RWPE2 (cell line): ENCODE measurements around the gene KCNMA1.

Experiments used
- ATAC-seq: fragments of 200-7000 bp; cut with Tn5 transposase; 3 replicates; pipeline ENCODE4 v1.9.1; 2021; ENCODE audit warnings: low read depth
- DNase-seq: peaks from one replicate; pipeline ENCODE4 v3.0.0-alpha.2; 2020; ENCODE audit warnings: low spot score
- H3K27ac ChIP-seq: fragments of 450-650 bp; 2 replicates; pipeline ENCODE4 v1.5.1; 2017; ENCODE audit warnings: mild to moderate bottlenecking; ENCODE audit not compliant: poor library complexity, severe bottlenecking
- H3K27me3 ChIP-seq: fragments of 250-450 bp; sonication (Bioruptor Pico); 2 replicates; pipeline ENCODE4 v1.5.1; 2021; ENCODE audit warnings: mild to moderate bottlenecking, moderate library complexity; ENCODE audit not compliant: insufficient read depth, poor library complexity, severe bottlenecking
- H3K36me3 ChIP-seq: fragments of 250-450 bp; sonication (Bioruptor Pico); 2 replicates; pipeline ENCODE4 v1.5.1; 2020; ENCODE audit warnings: low read depth, mild to moderate bottlenecking, moderate library complexity
- H3K4me1 ChIP-seq: fragments of 250-450 bp; sonication (Bioruptor Pico); 2 replicates; pipeline ENCODE4 v1.5.1; 2021; ENCODE audit warnings: mild to moderate bottlenecking, moderate library complexity; ENCODE audit not compliant: insufficient read depth, poor library complexity, severe bottlenecking
- H3K4me3 ChIP-seq: fragments of 250-450 bp; sonication (Bioruptor Pico); 2 replicates; pipeline ENCODE4 v1.5.1; 2021; ENCODE audit warnings: mild to moderate bottlenecking, moderate library complexity; ENCODE audit not compliant: severe bottlenecking
- H3K9me3 ChIP-seq: fragments of 250-450 bp; sonication (Bioruptor Pico); 2 replicates; pipeline ENCODE4 v1.5.1; 2021; ENCODE audit warnings: mild to moderate bottlenecking, moderate library complexity; ENCODE audit not compliant: severe bottlenecking
- CTCF ChIP-seq: fragments of 450-650 bp; IDR thresholded peaks from one replicate; pipeline ENCODE4 v1.5.1; 2017; ENCODE audit warnings: mild to moderate bottlenecking, moderate library complexity; ENCODE audit not compliant: poor library complexity, severe bottlenecking

Gene KCNMA1

GRCh38 chr10:77670817-77671443, 33.3 kb upstream of the KCNMA1 start:
- no peaks in the 10 kb centered on the region for H3K9me3 ChIP-seq
- no peak overlapping the region for H3K4me3 ChIP-seq
- ATAC-seq (no peak), DNase-seq (no peak)
- no peaks in the 10 kb centered on the region for H3K4me1 ChIP-seq
- no peaks in the 10 kb centered on the region for H3K36me3 ChIP-seq
- no peak overlapping the region for H3K27ac ChIP-seq
- H3K27me3 ChIP-seq: no peaks in the 10 kb centered on the region
- TF ChIP-seq CTCF: no peak

GRCh38 chr10:77669892-77670291, 32.3 kb upstream of the KCNMA1 start:
- Histone ChIP-seq H3K9me3 (no peaks in the 10 kb centered on the region), H3K36me3 (no peaks in the 10 kb centered on the region), H3K27me3 (no peaks in the 10 kb centered on the region), H3K4me1 (no peaks in the 10 kb centered on the region), H3K27ac (no peak overlapping the region), H3K4me3 (no peak overlapping the region)
- no peak for DNase-seq
- TF ChIP-seq CTCF: no peak
- no peak for ATAC-seq

- TF ChIP-seq CTCF: no peak
- peaks cover 9% of the 10 kb centered on the region for H3K4me1 ChIP-seq
- no peak for ATAC-seq
Observed at GRCh38 chr10:77667426-77668324, 30.1 kb upstream of the KCNMA1 start.

GRCh38 chr10:77666821-77667220, 29.2 kb upstream of the KCNMA1 start:
- ATAC-seq (no peak), DNase-seq (no peak)
- no peaks in the 10 kb centered on the region for H3K9me3 ChIP-seq
- H3K4me1 ChIP-seq: peaks cover 9% of the 10 kb centered on the region
- no peak overlapping the region for H3K27ac ChIP-seq
- H3K36me3 ChIP-seq: no peaks in the 10 kb centered on the region
- no peaks in the 10 kb centered on the region for H3K27me3 ChIP-seq
- no peak overlapping the region for H3K4me3 ChIP-seq
- TF ChIP-seq CTCF: no peak

More at GRCh38 chr10:77667426-77668324, 30.1 kb upstream of the KCNMA1 start:
- Histone ChIP-seq H3K9me3 (no peaks in the 10 kb centered on the region), H3K36me3 (no peaks in the 10 kb centered on the region), H3K27me3 (no peaks in the 10 kb centered on the region), H3K27ac (no peak overlapping the region), H3K4me3 (no peak overlapping the region)
- no peak for DNase-seq
